Mucosa of rectum (tissue), 2 donors: ENCODE data around the gene PLEKHF1.

Experiments
- H3K27ac ChIP-seq, 2 donors: one replicate each; pipeline ENCODE4 v1.7.0; 2013; ENCODE audit warnings: inconsistent platforms in 2 of 2, low read depth in 2 of 2, low read length in 2 of 2
- H3K27me3 ChIP-seq, 2 donors: one replicate each; pipeline ENCODE4 v1.7.0; 2013; ENCODE audit warnings: low read length in 2 of 2; ENCODE audit not compliant: control insufficient read depth in 2 of 2, insufficient read depth in 2 of 2
- H3K36me3 ChIP-seq, 2 donors: one replicate each; pipeline ENCODE4 v1.7.0; 2013; ENCODE audit warnings: low read length in 2 of 2; ENCODE audit not compliant: control insufficient read depth in 2 of 2, insufficient read depth in 2 of 2
- H3K4me1 ChIP-seq, 2 donors: one replicate each; pipeline ENCODE4 v1.7.0; 2013; ENCODE audit warnings: low read length in 2 of 2, mild to moderate bottlenecking in 1 of 2; ENCODE audit not compliant: control insufficient read depth in 2 of 2, insufficient read depth in 2 of 2
- H3K4me3 ChIP-seq, 2 donors: one replicate each; pipeline ENCODE4 v1.7.0; 2013; ENCODE audit warnings: low read length in 2 of 2
- H3K9ac ChIP-seq, 2 donors: one replicate each; pipeline ENCODE4 v1.7.0; 2013; ENCODE audit warnings: low read length in 2 of 2, low read depth in 1 of 2, mild to moderate bottlenecking in 1 of 2
- H3K9me3 ChIP-seq, 2 donors: one replicate each; pipeline ENCODE4 v1.7.0; 2013; ENCODE audit warnings: low read length in 2 of 2; ENCODE audit not compliant: control insufficient read depth in 2 of 2
- donor health status: healthy.
- donor health status: Normal muscosa, but diverticular disease.

PLEKHF1 gene, protein sequence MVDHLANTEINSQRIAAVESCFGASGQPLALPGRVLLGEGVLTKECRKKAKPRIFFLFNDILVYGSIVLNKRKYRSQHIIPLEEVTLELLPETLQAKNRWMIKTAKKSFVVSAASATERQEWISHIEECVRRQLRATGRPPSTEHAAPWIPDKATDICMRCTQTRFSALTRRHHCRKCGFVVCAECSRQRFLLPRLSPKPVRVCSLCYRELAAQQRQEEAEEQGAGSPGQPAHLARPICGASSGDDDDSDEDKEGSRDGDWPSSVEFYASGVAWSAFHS

GRCh38 chr19:29665215-29665825, at the start of gene PLEKHF1:
Gene PLEKHF1 (plus strand): TSS chr19:29665461. CDS start chr19:29673840, 8,379 bp downstream.
- Histone ChIP-seq H3K9me3 (no peaks in the 10 kb centered on the region), H3K9ac (peak within 1 kb of the TSS; percentile 68 to 79), H3K27ac (peak within 1 kb of the TSS; percentile 71 to 77), H3K36me3 (no peaks in the 10 kb centered on the region), H3K4me3 (peak within 1 kb of the TSS; percentile 70 to 72), H3K27me3 (peaks cover 0 to 3% of the 10 kb centered on the region in 2 donors), H3K4me1 (peaks cover 22 to 26% of the 10 kb centered on the region in 2 donors)

DNA sequence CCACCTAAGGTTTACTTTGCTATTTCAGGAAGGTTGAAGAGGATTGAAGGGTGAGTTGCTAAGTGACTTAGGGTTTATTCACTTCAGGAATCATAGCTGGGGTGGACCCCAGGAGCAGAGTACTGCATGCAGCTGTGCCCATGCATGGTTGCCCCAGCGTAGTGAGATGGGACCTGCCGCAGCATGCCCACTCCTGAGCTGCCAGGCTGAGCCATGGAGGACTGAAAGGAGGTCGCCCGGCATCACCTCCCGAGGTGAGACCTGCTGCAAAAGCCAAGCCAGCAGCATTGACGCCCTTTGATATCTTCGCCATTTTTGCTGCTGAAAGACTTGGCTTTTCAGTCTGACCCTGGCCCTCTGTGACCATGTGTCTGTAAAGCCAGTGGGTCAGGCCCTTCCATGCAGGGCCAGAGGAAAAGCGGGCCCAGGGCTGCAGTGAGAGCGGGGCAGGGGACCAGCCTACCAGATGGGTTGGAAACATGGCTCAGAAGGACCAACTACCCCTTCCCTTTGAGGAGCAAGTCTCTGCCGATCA, 49.3 kb upstream of the PLEKHF1 start:
- H3K27me3 ChIP-seq = no peaks in the 10 kb centered on the region

DNA sequence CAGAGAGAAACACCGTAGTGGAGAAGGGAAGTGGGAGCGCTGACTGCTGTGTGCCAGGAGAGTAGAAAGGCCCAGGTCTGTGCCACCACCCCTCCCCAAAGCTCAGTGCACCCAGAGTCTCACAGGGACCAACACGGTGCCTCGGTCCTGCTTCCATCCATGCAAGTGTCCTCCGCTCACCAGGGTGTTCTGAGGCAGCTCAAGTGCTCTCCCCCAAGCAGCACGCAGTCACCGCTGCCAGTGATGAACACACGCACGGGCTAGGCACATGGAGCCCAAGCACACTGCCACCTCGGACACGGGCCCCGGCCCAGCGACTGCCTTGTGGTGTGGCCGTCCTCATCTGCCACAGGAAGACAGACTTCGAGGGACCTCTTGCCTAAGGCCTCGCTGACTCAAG, 48.7 kb upstream of the PLEKHF1 start:
- no peaks in the 10 kb centered on the region for H3K9me3 ChIP-seq
- H3K27ac ChIP-seq = no peak overlapping the region
- H3K4me1 ChIP-seq = no peaks in the 10 kb centered on the region
- no peak overlapping the region for H3K4me3 ChIP-seq
- no peak overlapping the region for H3K9ac ChIP-seq
- no peaks in the 10 kb centered on the region for H3K27me3 ChIP-seq
- peaks cover 39 to 41% of the 10 kb centered on the region in 2 donors for H3K36me3 ChIP-seq

More for the DNA sequence above, 49.3 kb upstream of the PLEKHF1 start:
- Histone ChIP-seq H3K4me1 (no peaks in the 10 kb centered on the region), H3K27ac (no peak overlapping the region), H3K4me3 (no peak overlapping the region), H3K9ac (no peak overlapping the region), H3K36me3 (peaks cover 45 to 47% of the 10 kb centered on the region in 2 donors), H3K9me3 (no peaks in the 10 kb centered on the region)

GRCh38 chr19:29617366-29618266, 47.6 kb upstream of the PLEKHF1 start:
- Histone ChIP-seq H3K36me3 (peaks cover 29 to 31% of the 10 kb centered on the region in 2 donors), H3K9me3 (no peaks in the 10 kb centered on the region), H3K4me3 (no peak overlapping the region), H3K27ac (no peak overlapping the region), H3K9ac (no peak overlapping the region), H3K27me3 (no peaks in the 10 kb centered on the region), H3K4me1 (no peaks in the 10 kb centered on the region)

- Histone ChIP-seq H3K4me1 (no peaks in the 10 kb centered on the region), H3K4me3 (no peak overlapping the region), H3K9me3 (no peaks in the 10 kb centered on the region), H3K27ac (no peak overlapping the region), H3K27me3 (no peaks in the 10 kb centered on the region), H3K36me3 (peaks cover 21 to 23% of the 10 kb centered on the region in 2 donors), H3K9ac (no peak overlapping the region)
These were observed 46.8 kb upstream of the PLEKHF1 start for GRCh38 chr19:29618434-29618833.

DNA sequence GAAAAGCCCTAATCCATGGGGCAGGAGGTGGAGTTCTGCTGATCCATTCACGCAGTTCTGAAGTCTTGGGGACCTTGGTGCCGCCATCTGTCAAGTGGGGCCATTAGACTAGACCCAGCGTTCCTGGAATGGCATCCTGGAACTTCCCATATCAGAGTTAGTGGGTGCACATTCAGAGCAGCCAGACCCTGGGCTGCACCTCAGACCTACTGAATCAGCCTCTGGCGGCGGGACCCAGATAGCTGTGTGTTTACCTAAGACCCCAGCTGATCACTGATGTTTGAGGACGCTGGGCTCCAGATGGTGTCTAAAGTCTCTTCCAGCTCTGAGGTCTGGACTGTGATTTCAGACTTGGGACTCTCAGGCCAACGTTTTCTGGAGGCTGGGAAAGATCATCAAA, 46.4 kb upstream of the PLEKHF1 start:
- Histone ChIP-seq H3K9me3 (no peaks in the 10 kb centered on the region), H3K27me3 (no peaks in the 10 kb centered on the region), H3K36me3 (peaks cover 17 to 18% of the 10 kb centered on the region in 2 donors), H3K4me3 (no peak overlapping the region), H3K27ac (no peak overlapping the region), H3K9ac (no peak overlapping the region), H3K4me1 (no peaks in the 10 kb centered on the region)

DNA sequence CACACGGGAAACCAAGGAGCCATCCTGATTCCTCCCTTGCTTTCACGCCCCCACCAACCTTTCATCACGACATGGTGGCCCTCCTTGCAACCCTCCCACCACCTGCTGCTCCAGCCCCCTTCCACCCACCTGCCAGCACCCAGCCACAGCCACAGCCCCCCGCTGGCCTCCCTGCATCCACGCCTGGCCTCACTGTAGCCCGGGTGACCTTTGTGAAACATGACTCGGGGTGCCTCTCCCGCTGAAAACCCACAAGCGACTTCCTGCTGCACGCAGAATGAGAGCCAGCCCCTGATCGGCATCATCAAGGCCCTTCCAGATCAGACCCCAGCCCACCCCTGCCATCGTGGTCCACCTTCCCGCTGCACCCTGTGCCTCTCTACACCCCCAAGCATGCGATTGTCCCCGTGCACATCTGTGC, 44.3 kb upstream of the PLEKHF1 start:
- H3K36me3 ChIP-seq = peaks cover 6 to 7% of the 10 kb centered on the region in 2 donors
- H3K27ac ChIP-seq = no peak overlapping the region
- H3K4me1 ChIP-seq = no peaks in the 10 kb centered on the region

DNA sequence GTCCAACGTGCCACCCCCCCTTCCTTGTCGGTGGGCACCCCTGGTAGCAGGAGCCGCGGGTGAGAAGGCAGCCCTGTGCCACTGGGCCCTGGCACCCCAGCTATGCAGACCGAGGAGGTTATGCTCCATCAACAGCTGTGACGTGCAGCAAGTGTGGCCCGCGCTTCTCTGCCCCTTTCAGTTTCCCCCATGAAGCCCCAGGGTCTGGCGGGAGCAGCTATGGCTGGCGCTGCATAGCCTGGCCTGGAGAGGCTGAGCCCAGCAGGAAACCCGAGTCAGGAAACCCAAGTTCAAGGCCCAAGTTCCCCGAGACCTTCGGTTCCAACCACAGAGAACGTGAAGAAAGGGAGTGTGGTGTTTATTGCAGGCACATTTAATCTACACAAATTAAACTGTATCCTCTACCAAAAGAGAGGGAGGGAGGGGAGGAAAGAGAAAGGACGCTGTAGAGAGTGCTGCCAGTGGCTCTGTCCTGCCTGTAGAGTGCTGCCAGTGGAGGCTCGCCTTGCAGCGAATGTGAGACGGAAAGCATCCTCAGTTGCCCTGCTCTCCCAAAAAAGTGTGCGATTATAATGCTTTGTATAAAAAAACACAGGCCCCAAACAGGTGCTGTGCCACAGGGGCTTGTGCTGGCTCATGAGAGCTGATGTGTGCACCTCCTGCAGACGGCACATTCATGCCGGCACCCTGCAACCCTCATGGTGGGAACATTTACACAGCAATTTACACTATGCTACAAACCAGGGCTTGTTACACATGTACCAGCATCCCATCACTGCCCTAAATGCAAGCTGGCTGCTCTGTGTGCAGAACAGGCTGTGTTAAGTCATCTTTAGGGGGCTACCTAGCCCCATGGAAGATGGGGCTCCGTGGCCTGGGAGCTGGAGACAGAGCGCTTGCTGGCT, 42.8 kb upstream of the PLEKHF1 start:
- Histone ChIP-seq H3K9ac (no peak overlapping the region), H3K36me3 (no peaks in the 10 kb centered on the region), H3K9me3 (no peaks in the 10 kb centered on the region), H3K4me3 (no peak overlapping the region), H3K27ac (no peak overlapping the region), H3K27me3 (no peaks in the 10 kb centered on the region), H3K4me1 (no peaks in the 10 kb centered on the region)

More for the DNA sequence above, 44.3 kb upstream of the PLEKHF1 start:
- H3K27me3 ChIP-seq = no peaks in the 10 kb centered on the region
- no peak overlapping the region for H3K4me3 ChIP-seq
- H3K9me3 ChIP-seq = no peaks in the 10 kb centered on the region
- H3K9ac ChIP-seq = no peak overlapping the region

DNA sequence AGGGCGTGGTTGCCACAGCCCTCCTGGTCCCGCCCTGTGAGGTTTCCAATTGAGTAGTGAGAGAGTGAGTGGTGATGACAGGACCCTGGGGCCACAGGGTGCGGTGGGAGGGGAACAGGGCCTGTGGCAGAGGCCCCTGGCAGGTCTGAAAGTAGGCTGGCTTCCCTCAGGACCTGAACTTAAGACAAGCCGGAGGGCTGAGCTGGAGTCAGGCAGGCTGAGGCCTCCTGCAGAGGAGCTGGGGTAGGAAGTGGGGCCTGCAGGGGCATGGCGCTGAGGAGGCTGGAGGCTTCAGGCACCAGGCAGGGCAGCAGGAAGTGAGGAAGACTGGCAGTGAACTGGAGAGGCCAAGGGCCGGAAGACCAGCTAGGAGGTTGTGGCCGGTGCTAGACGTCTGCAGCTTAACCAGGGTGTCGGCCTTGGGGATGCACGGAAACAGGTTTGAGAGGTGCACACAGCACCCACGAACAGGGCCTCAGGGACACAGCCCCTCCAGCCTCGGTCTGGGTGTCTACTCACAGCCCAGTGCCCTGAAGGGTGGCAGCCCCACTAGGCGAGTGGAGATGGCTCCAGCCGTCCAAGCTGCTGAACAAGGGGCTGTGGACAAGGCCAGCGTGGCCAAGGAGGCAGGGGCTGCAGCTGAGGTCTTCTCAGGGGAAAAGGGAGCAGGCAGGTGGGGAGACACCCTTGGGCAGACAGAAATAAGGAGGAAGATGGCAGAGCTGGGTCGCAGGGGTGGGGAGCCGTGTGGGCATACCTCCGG, 41.4 kb upstream of the PLEKHF1 start:
- H3K27ac ChIP-seq = peak overlapping the region in 1 of 2 donors; percentile 23

More for the DNA sequence above, 41.4 kb upstream of the PLEKHF1 start:
- Histone ChIP-seq H3K9ac (peak overlapping the region in 1 of 2 donors; percentile 14), H3K4me3 (no peak overlapping the region), H3K9me3 (no peaks in the 10 kb centered on the region), H3K27me3 (no peaks in the 10 kb centered on the region), H3K4me1 (no peaks in the 10 kb centered on the region), H3K36me3 (no peaks in the 10 kb centered on the region)
